RCC 7860 (cell line): ENCODE results near the gene HTR3B.
"Not testable (repeated sequence)": the region's sequence is repeated elsewhere in the genome, so short reads cannot be mapped to it uniquely, and the experiment has no call there.

Experiments used
- DNase-seq: peaks from one replicate; pipeline ENCODE4 v3.0.0-alpha.2; 2015; ENCODE audit warnings: low spot score
- FAIRE-seq: peaks from 2 replicates; lab custom pipeline; 2012; peaks lifted over from hg19 to GRCh38; lab: Jason Lieb, UNC

Gene HTR3B

DNA sequence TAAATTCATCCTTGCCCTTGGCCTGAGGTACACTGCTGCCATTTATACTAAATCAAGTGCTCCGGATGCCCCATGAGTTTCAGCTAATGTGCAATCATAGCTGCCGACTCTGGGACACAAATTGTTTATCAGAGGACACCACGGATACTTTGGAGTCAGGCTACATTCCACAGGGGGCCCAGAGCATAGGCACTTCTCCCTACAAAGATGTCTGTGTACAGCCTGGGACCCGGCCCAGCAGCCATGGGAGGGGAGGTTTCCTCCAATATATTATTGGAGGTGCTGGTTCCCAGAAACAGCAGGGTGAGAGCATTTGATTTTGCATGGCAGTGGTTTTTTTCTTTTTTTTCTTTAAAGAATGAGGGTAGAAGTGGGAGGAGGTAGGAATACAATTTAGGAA, 31.3 kb downstream of the HTR3B start:
- DNase-seq: no peak
- FAIRE-seq: no peak

DNA sequence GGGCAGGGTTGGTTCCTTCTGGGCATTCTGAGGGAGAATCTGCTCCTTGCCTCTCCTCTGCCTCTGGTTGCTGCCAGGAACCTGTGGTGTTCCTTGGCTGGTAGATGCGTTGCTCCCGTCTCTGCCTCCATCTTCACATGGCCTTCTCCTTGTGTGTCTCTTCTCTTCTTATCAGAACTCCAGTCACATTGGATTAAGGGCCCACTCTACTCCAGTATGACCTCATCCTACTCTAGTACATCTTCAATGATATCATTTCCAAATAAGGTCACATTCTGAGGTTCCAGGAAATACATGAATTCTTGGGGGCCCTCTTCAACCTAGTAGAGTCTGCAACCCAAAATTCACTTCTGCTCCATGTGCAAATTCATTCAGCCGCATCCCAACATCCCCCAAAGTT, 33.3 kb downstream of the HTR3B start:
- FAIRE-seq: no peak

DNA sequence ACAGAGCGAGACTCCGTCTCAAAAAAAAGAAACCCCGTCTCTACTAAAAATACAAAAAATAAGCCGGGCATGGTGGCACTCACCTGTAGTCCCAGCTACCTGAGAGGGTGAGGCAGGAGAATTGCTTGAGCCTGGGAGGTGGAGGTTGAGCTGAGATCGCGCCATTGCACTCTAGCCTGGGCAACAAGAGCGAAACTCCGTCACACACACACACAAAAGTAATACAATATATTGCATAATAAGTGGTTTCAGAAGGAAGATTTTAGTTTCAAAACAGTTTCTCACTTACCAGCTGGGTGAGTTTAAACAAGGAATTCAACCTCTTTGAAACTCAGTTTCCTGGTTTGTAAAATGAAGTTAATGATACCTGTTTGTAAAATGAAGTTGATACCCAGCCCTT, 37.7 kb downstream of the HTR3B start:
- DNase-seq (no peak), FAIRE-seq (no peak)

More for the DNA sequence above, 33.3 kb downstream of the HTR3B start:
- DNase-seq: no peak

DNA sequence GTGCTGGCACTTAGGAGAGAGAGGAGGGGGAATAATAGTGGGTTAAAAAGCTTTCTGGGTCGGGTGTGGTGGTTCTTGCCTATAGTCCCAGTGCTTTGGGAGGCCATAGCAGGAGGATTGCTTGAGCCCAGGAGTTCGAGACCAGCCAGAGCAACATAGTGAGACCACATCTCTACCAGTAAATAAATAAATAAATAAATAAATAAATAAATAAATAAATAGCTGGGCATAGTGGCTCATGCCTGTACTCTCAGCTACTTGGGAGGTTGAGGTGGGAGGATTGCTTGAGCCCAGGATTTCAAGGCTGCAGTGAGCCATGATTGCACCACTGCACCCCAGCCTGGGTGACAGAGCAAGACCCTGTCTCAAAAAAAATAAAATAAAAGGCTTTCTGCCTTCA, 41.6 kb downstream of the HTR3B start:
- not testable (repeated sequence) for FAIRE-seq

DNA sequence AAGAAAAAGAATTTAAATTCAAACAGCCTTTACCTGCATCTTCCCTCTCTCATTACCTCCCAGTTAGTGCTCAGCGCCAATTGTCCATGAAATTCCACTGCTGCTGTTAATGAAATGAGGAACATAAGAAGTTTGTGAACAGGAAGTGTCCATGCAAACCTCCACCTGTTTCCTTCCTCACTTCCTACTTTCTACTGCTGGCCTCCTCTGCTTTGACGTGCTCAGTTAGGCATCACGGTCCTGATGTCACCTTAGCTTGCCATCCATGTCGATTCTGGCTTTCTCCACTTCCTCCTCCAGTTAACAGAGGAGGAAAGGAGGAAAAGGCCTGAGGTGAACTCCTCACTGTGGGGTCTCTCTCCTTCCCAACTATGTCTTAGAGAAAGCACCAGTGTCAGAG, 43.4 kb downstream of the HTR3B start:
- no peak for DNase-seq
- FAIRE-seq: no peak

More for the DNA sequence above, 41.6 kb downstream of the HTR3B start:
- not testable (repeated sequence) for DNase-seq

DNA sequence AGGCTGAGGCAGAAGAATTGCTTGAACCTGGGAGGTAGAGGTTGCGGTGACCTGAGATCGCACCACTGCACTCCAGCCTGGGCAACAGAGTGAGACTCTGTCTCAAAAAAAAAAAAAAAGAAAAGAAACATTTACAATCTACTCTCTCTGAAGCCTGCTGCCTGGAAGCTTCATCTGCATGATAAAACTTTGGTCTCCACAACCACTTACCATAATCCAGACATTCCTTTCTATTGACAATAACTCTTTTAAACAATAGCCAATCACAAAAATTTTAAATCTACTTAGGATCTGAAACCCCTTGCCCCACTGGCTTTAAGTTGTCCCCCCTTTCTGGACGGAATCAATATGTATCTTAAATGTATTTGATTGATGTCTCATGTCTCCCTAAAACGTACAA, 45.3 kb downstream of the HTR3B start:
- FAIRE-seq: no peak
- no peak for DNase-seq

DNA sequence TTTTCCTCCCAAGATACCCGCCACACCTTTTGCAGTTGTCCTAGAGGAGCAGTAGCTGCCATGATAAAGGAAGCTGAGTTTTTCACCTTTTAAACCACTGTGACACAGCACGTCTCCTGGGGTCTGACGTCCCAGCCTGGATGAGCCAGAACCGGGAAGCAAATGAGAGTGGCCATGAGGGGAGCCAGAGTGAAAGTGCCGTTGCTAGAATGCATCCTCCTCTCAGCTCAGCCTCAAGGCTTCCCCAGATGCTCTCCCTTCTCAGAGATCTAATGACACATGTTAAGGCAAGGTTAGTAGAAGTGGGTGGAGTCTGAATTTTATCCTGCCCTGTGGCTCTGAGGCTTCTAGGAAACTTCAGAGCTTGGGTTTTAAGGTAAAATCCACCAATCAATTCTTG, 46.9 kb downstream of the HTR3B start:
- DNase-seq (no peak), FAIRE-seq (no peak)

DNA sequence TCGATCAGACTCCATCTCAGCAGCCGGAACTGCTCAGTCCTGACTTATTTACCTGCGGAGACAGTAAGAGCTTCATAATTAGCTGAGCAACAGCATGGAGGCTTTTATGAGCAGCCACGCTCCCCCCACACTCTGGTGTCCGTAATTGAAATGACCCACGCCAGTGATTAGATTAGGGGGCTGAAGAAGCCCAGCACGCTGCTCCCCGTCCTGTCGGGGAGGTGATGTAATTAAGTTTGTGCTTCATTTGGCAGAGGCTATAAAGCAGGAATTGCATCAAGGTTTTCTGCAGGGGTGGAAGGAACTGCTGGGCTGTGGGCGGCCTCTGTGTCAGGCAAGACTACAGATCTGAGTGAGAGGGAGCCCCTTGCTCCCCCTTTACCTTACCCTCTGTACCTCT, 47.5 kb downstream of the HTR3B start:
- no peak for DNase-seq
- FAIRE-seq: no peak

DNA sequence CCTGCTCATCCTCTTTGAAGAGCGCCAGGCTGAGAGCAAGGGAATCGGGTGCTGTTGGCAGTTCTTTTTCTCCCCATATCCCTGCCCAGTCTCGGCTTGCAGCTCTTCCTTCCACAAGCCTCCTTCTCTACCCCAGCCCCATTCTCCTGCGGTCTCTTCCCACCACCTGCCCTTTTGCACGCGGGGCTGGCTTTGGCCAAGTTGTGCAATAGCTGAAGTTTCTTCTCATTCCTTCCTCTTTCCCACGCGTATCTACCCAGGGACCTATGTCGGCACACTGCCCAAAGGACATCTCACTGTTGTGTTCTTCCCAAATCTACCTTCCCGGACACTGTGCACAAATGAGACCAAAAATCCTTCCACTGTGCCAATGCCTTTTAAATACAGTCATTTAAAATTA, 48.0 kb downstream of the HTR3B start:
- DNase-seq (no peak), FAIRE-seq (no peak)

DNA sequence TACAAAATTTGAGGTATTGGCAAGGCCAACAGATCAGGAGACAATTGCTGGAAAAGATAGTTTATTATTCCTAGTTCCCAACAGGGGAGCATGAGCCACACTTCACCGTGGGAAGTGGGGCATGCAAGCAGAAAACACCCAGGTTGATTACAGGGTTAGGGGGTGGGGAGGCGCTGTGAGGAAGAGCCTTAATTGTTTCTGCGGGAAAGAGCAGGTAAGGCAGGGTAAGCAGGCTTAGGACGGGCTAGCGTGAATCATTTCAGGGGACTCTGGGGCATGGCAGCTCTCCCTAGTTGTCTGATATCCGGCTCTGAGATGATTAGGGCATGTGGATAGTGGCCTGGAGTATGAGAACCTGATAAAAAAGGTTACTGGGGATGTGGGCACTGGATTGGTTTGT, 49.6 kb downstream of the HTR3B start:
- FAIRE-seq: no peak
- DNase-seq: no peak

DNA sequence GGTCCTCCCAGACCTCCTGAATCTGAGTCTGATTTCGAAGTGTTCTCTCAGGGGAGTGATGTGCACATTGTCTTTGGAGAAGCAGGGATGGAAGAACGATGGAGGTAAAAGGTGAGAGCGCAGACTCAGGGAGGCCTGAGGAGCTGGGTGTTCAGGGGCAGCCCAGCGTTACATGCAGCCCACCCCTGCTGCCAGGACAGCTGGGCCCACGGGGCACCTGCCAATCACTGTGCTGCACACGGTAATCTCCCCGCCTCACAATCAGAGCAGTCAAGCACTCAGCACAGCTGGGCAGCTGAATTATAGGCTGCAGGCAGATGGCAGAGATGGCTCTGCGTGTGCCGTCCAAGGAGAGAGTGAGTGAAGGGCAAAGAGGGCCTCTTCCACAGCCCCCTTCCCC, 52.4 kb downstream of the HTR3B start:
- FAIRE-seq (no peak), DNase-seq (no peak)

DNA sequence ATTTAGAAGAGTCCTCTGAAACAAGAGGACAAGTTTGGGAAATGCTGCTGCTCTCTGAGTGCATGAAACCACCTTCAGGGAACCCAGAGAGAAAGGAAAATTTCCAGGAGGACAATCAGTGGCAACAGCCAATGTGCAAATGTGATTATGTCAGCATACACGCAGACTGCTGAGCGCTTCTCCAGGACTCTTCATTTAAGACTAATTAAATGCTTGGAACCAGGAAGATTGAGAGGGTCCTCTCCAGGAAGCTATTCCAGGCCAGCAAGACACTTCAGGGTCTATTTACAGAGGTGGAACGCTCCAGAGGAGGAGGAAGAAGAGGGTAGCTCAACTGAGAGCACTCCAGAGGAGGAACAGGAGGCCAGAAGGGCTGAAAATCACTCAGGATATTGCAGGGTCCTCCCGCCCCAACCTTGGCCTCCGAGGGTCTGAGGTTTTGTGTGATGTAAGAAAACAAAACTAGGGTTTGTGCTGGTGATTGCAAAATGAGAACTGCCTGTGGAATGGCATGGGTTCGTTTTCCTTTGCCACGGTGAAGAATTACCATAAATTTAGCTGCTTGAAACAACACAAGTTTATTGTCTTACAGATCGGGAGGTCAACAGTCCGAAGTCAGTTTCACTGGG, 56.2 kb downstream of the HTR3B start:
- DNase-seq (no peak), FAIRE-seq (no peak)

DNA sequence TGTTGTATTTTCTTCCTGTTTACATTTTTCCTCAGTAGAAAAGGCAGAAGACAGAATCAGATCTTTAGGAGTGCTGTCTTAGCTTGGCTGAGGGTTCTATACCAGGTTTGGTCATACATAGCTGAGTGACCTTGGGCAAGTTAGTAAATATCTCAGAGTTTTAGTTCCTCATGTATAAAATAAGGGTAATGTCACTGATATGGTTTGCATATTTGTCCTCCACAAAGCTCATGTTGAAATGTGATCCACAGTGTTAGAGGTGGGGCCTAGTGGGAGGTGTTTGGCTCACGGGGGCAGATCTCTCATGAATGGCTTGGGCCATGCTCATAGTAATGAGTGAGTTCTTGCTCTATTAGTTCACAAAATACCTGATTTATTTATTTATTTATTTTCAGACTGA, 62.8 kb downstream of the HTR3B start:
- DNase-seq (no peak), FAIRE-seq (no peak)

DNA sequence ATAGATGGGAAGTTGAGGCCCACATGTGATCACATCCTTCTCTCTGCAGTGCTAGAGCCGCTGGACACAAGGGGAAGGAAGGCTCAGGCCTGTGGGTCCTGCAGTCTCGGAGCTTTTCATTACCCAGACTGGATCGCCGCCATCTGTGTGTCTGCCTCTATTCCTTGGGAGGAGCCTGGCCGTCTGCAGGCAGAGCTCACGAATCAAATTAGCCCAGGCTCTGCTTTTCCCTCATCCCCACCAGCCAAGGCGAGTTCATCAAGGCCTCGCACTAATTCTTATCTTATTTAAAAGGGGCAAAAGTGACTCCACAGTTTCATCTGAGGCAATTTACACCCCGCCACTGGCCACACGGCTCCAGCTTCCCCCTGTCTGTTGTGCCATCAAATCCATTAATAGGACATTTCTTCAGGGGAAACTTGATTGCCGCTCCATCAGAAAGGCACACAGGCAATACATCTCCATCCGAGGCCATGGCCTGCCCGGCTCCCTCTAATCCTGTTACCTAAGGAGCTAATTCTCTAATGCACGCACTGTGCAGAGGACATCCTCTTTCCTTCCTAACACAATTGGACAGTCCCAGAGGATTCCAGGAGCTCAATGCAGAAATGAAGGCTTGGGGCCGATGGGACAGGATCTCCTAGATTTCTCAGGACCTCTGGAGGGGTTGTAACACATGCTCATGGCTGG, 67.1 kb downstream of the HTR3B start:
- DNase-seq: no peak
- FAIRE-seq: no peak

DNA sequence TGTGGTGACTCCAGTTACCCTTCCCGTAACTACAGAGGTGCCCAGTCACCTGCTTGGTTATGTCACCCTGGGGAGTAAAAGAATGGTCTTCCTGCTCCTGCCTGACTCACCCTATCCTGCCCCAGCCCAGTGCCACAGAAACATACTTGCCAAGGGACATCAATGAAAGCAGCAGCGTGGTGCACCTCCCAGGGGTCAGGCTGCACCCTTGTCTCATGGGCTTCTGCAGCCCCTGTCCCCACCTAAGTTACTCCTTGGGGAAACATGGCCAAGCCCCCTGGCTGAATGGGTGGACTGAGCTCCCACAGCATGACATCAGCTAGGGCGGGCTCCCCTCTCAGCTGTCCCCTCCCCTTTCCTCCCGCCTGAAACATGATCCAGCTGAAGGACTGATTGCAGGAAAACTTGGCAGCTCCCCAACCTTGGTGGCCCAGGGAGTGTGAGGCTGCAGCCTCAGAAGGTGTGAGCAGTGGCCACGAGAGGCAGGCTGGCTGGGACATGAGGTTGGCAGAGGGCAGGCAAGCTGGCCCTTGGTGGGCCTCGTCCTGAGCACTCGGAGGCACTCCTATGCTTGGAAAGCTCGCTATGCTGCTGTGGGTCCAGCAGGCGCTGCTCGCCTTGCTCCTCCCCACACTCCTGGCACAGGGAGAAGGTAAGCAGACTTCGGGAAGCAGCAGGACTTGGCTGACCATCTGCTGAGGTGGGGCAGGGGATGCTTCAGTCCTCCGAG, 70.3 kb downstream of the HTR3B start, which contains the start of gene HTR3A:
HTR3A (plus strand) TSS at position 368 of the 730 bp plus-strand sequence; CDS start at position 586, 218 bp downstream.
- FAIRE-seq (no peak), DNase-seq (peak; percentile 23)

DNA sequence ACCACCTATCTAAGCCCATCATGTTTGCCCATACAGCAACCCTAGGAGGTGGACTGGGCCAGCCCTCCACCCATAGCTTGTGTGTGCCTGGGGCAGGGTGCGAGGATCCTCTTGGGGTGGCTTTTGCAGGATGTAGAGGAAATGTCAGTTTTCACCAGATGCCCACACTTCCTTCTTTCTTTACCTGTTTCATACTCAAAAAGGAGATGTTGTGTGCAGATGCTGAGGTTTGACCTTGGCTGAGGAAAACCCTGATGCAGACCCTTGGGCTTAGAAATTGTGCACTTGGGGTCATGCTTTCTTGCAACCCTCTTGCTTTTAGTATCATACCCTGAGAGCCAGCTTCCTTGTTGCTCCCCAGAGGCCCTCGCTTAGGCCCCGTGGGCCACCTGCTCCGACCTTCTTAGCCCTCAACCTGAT, 72.5 kb downstream of the HTR3B start:
- no peak for DNase-seq
- no peak for FAIRE-seq

DNA sequence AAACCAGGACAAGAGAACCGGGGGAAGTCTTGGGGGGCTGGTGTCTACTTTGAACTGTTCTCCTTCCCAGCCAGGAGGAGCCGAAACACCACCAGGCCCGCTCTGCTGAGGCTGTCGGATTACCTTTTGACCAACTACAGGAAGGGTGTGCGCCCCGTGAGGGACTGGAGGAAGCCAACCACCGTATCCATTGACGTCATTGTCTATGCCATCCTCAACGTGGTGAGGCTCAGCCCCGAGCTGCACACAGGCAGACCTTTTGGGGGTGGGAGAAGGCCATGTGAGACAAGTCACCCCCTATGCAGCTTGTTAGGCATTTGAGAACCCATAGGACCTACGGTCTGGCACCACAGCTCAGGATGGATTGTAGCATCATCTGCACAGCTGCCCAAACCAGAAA, 73.1 kb downstream of the HTR3B start:
- DNase-seq (no peak), FAIRE-seq (no peak)

DNA sequence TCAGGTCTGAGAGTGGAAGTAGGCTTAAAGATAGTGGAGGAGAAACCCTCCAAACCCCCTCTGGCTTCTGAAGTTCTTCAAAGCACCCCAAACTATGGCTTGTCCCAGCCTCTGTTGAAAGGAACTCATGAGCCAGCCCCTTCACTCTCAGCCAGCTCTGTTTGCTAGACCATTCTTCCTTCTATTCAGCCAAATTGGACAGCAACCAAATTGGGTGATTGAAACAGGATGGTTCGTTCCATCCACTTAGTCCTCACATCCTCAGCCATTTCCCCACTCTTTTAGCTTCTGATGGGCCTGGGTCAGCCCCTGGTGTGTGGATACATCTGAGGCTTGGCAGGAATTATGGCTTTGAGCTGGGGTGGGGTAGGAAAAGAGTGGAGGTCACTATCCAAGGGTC, 74.8 kb downstream of the HTR3B start:
- no peak for FAIRE-seq

DNA sequence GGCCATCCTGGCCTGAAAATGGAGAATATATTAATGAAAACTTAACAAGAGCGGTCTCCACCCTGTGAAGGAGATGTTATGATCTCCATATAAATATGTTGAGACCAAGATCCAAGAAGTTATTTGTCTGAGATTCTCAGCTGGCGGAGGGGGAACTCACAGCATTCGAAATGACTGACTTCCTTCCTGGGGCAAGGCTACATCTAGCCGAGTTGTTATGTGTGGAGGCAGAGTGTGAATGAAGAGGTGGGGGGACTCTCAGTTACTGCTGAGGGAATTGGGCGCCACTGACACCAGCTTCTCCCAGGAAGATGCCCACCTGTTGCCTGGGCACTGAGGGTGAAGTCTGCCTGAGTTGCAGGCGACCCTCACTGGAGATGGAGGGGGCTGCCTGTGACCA, 76.2 kb downstream of the HTR3B start:
- DNase-seq: no peak
- no peak for FAIRE-seq

More for the DNA sequence above, 74.8 kb downstream of the HTR3B start:
- DNase-seq: no peak

DNA sequence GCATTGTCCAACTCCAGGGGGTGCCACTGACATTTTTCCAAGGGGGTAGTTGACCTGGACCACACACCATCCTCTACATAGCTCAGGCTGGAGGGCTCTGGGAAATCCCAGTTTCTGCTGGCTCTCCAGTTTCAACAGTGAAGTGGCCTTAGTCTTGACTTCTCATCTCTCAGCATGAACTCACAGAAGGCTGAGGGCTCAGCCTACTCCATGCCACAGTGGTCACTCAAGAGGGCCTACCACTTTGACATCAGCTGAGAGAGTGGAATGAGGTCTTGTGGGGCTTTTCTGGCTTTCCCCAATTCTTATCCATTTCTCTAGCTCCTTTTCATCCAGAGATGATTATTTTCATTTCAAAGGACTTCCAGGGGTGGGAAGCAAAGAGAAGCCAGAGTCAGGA, 77.7 kb downstream of the HTR3B start:
- DNase-seq (no peak), FAIRE-seq (no peak)

DNA sequence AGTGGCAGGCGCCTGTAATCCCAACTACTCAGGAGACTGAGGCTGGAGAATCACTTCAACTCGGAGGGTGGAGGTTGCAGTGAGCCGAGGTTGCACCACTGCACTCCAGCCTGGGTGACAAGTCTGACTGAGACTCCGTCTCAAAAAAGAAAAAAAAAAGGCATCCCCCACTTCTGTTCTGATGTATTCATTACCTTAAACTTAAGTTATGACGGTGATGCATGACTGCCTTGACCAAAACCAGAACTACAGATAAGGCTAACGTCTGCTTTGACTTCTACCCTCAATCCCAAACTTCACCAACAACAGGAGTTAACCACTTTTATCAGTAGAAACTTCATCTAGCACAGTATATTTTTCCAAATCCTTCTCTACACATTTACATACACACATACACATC, 80.2 kb downstream of the HTR3B start:
- no peak for DNase-seq
- no peak for FAIRE-seq

DNA sequence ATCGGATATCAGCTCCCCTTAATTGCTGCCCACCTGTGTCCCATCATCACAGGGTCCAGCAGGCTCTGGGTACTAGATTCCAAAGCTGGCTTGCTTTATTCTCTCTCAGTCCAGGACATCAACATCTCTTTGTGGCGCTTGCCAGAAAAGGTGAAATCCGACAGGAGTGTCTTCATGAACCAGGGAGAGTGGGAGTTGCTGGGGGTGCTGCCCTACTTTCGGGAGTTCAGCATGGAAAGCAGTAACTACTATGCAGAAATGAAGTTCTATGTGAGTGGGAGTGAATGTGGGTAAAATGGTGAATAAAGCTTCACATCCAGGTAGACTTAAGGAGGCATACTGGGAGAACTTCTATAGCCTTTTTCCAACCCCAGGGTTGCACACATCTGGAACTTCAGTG, 81.3 kb downstream of the HTR3B start:
- FAIRE-seq: no peak

More for the DNA sequence above, 81.3 kb downstream of the HTR3B start:
- DNase-seq: no peak
